Effector memory CD4-positive, alpha-beta T cell (primary cell): ENCODE data around the gene LTB.

Experiments used
- DNase-seq, 3 donors: peaks; one replicate each; pipeline ENCODE4 v3.0.0-alpha.2; 2020
- H3K27ac ChIP-seq: 2 replicates; pipeline ENCODE4 v1.7.0; 2013; ENCODE audit warnings: mild to moderate bottlenecking, low read length, moderate library complexity; ENCODE audit not compliant: insufficient read depth, poor library complexity, severe bottlenecking
- H3K27me3 ChIP-seq: replicated peaks from 2 replicates; pipeline ENCODE4 v1.7.0; 2013; ENCODE audit warnings: mild to moderate bottlenecking, low read length; ENCODE audit not compliant: insufficient read depth, control insufficient read depth, poor library complexity, severe bottlenecking
- H3K36me3 ChIP-seq: 2 replicates; pipeline ENCODE4 v1.7.0; 2013; ENCODE audit warnings: mild to moderate bottlenecking, low read length, moderate library complexity; ENCODE audit not compliant: control insufficient read depth, insufficient read depth
- H3K4me1 ChIP-seq: 2 replicates; pipeline ENCODE4 v1.7.0; 2013; ENCODE audit warnings: low read length, mild to moderate bottlenecking; ENCODE audit not compliant: control insufficient read depth, insufficient read depth, poor library complexity, severe bottlenecking
- H3K4me3 ChIP-seq: 2 replicates; pipeline ENCODE4 v1.7.0; 2013; ENCODE audit warnings: low read length, low read depth, mild to moderate bottlenecking; ENCODE audit not compliant: insufficient read depth, poor library complexity, severe bottlenecking
- H3K9me3 ChIP-seq: 2 replicates; pipeline ENCODE4 v1.7.0; 2013; ENCODE audit warnings: mild to moderate bottlenecking, low read length, moderate library complexity; ENCODE audit not compliant: control insufficient read depth

LTB gene

DNA sequence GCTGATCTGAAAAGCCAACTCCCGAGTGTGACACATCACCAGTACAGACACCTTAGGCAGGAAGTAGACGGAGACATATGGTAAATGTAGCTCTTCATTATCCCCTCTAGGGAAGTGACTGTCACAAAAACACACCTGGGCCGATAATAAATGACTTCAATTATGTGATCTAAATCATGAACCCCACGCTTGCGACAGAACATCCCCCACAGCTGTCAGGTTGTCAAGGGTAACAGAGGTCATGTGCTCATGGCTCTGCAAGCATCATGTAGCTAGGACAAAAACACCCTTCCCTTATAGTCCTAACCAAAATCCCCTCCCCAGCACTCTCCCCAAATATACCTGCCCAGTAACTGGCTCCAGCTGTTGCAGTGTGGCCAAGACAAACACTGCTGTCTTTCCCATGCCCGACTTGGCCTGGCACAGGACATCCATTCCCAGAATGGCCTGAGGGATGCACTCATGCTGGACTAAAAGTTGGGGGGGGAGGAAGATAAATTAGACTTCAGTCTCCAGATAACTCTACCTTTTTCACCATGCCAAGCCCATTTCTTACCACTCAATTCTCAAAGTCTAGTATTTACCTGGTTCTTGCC, 43.3 kb downstream of the LTB start:
- Histone ChIP-seq H3K9me3 (no peaks in the 10 kb centered on the region), H3K4me1 (peaks cover 23% of the 10 kb centered on the region), H3K27ac (peak overlapping the region; percentile 93), H3K27me3 (no peaks in the 10 kb centered on the region), H3K4me3 (no peak overlapping the region), H3K36me3 (peaks cover 60% of the 10 kb centered on the region)
- no peak for DNase-seq

DNA sequence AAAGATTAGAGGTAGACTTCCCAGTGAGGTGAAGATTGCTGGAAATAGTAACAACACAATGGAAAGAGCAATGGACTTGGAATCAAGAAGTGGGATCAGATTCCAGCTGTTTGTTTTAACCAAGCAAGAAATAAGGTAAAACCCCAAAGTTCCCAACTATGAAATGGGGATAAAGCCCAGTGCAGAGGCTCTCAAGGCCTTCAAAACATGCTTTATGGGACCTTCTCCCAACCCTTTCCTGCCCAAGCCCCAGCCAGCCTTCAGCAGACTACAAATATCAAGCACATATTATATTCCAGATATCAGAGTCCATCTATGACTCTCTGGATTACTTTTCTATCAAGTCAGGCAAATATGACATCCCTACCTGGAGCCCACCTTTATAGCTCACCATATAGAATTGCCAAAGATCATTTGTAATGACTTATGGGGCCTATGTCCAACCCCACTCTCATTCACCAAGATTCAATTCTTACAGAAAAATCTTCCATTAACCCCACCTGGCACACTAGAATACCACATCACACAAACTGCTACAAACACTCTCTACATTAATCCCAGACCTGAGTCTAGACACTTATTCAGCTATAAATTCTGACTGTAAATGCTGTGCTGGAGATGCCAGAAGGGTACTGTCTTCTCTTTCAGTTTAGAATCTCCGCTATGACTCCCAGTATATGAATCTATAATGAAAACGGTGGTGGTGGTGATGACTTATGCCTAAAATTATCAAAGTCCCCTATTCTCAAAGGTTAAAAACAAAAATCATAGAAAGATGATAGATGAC, 46.5 kb downstream of the LTB start:
- peaks cover 18% of the 10 kb centered on the region for H3K4me1 ChIP-seq
- DNase-seq = no peak
- H3K36me3 ChIP-seq = peaks cover 92% of the 10 kb centered on the region

DNA sequence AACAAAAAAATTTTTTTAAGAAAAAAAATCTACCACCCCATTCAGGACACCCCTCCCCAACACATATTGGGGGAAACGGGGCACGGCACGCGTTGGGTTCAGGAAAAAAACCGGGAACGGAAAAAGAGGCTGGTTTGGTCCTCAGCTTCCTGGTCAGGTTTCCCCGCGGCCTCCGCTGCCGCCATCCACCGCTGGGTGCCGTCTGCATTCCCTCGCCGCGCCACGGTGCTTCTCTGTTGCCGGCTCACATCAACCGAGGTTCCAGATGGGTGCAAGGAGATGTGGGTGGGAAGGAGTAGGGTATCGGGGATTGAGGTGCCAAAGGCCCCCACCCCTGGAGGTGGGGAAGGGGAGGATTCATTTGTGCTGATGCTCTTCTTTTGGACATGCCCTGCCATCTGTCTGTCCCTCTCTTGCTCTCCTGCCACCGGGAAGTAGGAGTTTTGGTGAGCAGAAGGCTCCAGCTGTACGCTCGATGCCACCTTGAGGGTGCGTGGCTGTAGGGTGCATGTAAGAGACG, 47.6 kb downstream of the LTB start:
- H3K27me3 ChIP-seq = no peaks in the 10 kb centered on the region
- no peak for DNase-seq
- H3K4me3 ChIP-seq = no peak overlapping the region
- H3K36me3 ChIP-seq = peaks cover 97% of the 10 kb centered on the region
- no peak overlapping the region for H3K27ac ChIP-seq
- H3K4me1 ChIP-seq = peaks cover 7% of the 10 kb centered on the region
- H3K9me3 ChIP-seq = no peaks in the 10 kb centered on the region

More for the DNA sequence above, 46.5 kb downstream of the LTB start:
- Histone ChIP-seq H3K27ac (no peak overlapping the region), H3K9me3 (no peaks in the 10 kb centered on the region), H3K27me3 (no peaks in the 10 kb centered on the region), H3K4me3 (no peak overlapping the region)

DNA sequence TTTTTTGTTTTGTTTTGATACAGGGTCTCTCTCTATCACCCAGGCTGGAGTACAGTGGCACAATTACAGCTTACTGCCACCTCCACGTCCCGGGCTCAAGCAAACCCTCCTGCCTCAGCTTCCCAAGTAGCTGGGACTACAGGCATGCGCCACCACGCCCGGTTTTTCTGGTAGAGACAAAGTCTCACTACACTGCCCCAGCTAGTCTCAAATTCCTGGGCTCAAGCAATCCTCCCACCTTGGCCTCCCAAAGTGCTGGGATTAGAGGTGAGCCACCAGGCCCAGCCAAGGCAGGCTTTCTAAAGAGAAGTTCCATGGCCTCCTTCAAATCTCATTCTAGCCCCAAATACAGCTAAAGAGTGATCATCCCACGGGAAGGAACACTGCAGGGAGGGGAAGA, 48.2 kb downstream of the LTB start:
- Histone ChIP-seq H3K27me3 (no peaks in the 10 kb centered on the region), H3K4me1 (peaks cover 1% of the 10 kb centered on the region), H3K36me3 (peaks cover 93% of the 10 kb centered on the region), H3K27ac (peak overlapping the region; percentile 14), H3K4me3 (no peak overlapping the region), H3K9me3 (no peaks in the 10 kb centered on the region)
- no peak for DNase-seq

DNA sequence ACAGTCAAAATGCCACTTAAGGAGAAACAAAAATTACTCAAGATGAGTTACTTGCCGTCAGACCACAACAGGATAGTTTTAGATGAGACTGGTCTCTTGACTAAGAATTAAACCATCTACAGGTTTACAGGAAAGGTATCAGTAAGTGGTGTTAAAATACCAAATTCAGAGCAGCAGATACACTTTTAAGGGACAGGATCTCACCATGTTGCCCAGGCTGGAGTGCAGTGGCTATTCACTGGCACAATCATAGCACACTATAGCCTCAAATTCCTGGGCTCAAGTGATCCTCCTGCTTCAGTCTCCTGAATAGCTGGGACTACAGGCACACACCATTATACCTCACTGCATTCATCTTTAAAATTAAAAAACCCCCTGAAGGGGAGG, 48.8 kb downstream of the LTB start:
- Histone ChIP-seq H3K27me3 (no peaks in the 10 kb centered on the region), H3K9me3 (no peaks in the 10 kb centered on the region), H3K27ac (no peak overlapping the region), H3K36me3 (peaks cover 87% of the 10 kb centered on the region), H3K4me1 (no peaks in the 10 kb centered on the region), H3K4me3 (no peak overlapping the region)
- DNase-seq = no peak

DNA sequence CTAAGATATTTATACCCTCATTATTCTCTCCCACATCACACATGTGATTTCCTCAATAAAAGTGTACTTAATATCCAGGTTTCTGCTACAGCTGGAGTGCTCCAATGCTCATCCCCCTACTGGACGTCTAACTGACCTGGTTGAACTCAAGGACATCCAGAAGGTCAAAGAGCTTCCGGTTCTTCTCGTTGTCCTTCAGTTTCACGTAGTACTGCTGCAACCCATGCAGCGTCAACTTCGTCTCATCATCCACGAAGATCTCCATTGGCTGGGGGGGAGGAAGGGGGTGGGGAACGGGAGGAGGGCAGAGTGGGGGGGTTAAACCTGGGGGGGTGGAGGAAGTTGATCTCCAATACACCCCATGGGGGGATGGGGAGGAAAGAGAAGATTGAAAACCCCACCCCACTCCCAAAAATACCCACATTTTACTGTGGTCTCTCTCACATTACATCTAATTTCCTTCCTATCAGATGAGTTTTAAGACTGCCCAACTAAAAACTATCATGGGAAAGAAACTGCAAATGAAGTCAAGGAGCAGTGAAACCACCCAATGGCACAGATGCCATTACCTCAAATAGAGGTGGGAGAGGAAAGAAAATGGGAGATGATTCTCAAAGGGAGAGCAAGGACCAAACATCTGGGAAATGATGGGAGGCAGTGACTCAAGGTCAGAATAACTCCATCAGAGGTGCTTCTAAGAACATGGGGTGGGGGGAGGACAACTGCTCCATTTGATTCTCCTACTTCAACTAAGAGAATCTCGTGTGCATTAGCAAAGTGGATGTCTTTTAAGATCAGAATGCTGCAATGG, 49.4 kb downstream of the LTB start:
- no peaks in the 10 kb centered on the region for H3K9me3 ChIP-seq
- H3K4me3 ChIP-seq = no peak overlapping the region
- H3K27me3 ChIP-seq = no peaks in the 10 kb centered on the region
- no peaks in the 10 kb centered on the region for H3K4me1 ChIP-seq
- H3K27ac ChIP-seq = no peak overlapping the region
- DNase-seq = no peak
- peaks cover 82% of the 10 kb centered on the region for H3K36me3 ChIP-seq

DNA sequence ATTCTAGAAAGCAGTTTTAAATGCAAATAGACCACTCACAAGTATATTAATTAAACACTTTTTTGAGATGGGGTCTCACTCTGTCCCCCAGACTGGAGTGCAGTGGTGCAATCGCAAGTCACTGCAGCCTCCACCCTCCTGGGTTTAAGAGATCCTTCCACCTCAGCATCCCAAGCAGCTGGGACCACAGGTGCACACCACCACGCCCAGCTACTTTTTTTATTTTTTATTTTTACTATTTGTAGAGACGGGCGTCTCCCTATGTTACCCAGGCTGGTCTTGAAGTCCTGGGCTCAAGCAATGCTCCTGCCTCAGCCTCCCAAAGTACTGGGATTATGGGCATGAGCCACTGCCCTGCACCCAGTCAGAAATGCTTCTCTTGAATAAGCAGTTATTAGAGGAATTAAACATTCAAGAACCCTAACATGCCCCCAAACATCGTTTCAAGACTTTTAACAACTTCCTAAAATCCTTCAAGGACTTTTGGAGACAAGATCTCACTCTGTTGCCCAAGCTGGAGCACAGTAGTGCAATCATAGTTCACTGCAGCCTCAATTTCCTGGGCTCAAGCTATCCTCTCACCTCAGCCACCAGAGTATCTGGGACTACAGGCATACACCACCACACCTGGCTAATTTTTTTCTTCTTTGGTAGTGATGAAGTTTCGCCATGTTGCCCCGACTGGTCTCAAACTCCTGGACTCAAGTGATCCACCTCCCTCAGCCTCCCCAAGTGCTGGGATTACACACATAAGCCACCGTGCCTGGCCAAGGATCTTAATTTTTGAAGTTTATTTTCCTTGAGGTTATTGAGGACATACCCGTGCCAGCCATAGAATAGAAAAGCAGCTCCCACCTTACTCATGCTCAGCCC, 50.2 kb downstream of the LTB start:
- no peaks in the 10 kb centered on the region for H3K4me1 ChIP-seq
- no peaks in the 10 kb centered on the region for H3K27me3 ChIP-seq
- no peaks in the 10 kb centered on the region for H3K9me3 ChIP-seq
- H3K4me3 ChIP-seq = no peak overlapping the region
- peaks cover 75% of the 10 kb centered on the region for H3K36me3 ChIP-seq
- no peak for DNase-seq
- H3K27ac ChIP-seq = no peak overlapping the region

DNA sequence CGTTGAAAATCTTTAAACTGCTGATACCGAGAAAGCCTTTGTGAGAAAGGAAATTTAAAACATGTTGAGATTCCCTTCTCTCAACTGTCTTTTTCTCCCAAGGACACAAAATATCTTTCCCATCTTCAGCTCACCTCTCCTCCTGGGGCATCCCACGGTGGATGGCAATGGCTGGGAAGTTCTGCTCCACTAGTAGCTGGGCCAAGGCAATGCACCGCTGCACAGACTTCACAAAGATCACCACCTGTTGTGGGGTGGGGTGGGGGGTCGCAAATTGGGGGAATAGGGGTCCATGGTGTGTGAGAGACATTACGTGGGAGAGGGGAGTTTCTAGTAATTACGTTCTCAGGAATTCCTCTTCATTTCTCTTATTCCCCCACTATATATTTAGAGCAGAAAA, 51.1 kb downstream of the LTB start:
- H3K9me3 ChIP-seq = no peaks in the 10 kb centered on the region
- no peak overlapping the region for H3K27ac ChIP-seq
- peaks cover 67% of the 10 kb centered on the region for H3K36me3 ChIP-seq
- DNase-seq = no peak
- no peaks in the 10 kb centered on the region for H3K4me1 ChIP-seq
- H3K4me3 ChIP-seq = no peak overlapping the region
- no peaks in the 10 kb centered on the region for H3K27me3 ChIP-seq

DNA sequence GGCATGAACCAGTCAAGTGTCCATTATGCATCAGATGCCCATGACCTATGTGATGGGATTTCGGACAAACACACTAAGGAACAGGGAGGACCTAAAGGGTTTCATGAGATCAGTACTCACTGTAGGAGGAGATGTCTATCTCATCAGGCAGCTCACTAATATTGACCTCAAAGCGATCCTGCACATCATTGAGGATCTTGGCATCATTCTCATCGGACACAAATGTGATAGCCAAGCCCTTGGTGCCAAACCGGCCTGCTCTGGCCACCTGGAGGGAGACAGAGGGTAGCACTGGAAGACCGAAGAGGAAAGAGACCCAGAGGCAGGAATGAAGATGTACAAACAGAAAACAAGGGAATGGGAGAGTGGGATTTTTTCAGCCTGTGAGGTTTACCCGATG, 51.6 kb downstream of the LTB start:
- Histone ChIP-seq H3K27me3 (no peaks in the 10 kb centered on the region), H3K36me3 (peaks cover 62% of the 10 kb centered on the region), H3K27ac (no peak overlapping the region), H3K4me1 (no peaks in the 10 kb centered on the region), H3K4me3 (no peak overlapping the region), H3K9me3 (no peaks in the 10 kb centered on the region)
- DNase-seq = no peak
